GM15510 (cell line): ENCODE data around the gene VDAC1.

Experiments used
- POLR2A ChIP-seq: IDR thresholded peaks from 3 replicates; pipeline ENCODE4 v1.6.1; 2011; ENCODE audit warnings: borderline replicate concordance; ENCODE audit not compliant: insufficient read length; ENCODE audit errors: extremely low read depth

The VDAC1 gene

DNA sequence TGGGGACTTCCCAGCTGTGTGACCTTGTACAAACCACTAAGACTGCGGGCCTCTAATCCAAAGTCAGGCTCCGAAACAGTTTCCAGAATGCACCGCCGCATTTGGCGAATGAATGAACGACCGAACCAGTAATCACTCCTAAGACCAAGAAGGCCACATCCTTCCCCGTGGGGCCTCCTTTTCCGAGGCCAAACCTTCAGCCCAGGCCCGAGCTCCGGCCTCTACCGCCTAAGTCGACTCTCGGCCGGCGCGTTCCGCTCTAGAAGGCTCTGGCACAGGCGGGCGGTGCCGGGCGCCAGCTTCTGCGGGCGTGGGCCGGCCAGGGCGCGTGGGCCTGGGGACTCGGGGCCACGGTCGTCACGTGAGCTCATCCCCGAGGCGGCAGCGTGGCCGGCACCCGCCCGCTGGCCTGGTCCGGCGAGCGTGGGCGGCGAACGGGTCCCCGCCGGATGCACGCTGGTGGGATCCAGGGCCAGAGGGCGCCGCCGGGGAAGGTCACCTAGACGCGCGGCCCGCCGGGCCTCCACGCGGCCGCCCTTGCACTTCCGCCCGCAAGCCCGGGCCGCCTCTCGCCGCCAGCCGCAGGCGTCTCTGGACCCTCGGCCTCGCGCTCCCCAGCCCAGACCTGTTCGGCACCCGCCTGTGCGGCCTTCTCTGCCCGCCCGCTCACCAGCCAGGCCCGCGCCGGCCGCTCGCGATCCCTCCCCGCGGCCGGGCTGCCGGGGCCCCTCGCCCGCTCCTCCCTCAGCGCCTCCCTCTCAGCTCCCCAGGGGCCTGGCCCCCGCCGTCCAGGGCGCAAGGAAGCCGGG lies 754 bp downstream of the VDAC1 start:
- no peak for TF ChIP-seq POLR2A

DNA sequence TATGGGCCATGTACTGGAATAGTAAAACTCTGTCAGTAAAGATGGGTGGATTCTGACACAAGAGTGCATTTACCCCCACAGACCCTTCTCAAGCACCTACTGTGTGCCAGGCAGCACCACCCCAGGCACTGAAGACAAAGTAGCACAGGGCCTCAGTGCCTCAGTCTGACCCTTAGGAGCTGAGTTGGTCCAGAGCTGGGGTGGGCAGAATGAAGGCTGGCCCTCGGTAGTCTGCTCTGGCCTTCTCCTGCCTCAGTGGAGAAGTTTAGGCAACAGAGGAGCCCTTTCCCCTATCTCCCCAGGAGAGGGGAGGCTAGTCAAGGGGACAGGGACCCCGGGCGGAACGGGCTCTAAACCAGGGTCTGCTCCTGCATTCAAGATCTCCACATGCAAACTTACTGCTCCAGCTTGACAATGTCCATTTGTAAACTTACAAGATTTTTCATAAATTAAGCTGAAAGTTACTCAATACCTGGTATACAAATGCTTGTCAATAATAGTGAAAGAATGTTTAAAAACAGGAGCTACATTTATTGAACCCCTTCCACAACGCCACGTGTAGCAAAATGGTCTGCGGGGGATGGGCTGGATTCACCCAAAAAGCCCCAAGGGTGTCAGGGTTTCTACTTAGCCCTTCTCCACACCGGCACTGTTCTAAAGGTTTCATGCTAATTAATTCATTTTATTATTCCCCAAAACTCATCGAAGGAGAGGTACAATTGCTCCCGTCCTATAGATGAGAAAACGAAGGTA lies 1.5 kb downstream of the VDAC1 start:
- no peak for TF ChIP-seq POLR2A

DNA sequence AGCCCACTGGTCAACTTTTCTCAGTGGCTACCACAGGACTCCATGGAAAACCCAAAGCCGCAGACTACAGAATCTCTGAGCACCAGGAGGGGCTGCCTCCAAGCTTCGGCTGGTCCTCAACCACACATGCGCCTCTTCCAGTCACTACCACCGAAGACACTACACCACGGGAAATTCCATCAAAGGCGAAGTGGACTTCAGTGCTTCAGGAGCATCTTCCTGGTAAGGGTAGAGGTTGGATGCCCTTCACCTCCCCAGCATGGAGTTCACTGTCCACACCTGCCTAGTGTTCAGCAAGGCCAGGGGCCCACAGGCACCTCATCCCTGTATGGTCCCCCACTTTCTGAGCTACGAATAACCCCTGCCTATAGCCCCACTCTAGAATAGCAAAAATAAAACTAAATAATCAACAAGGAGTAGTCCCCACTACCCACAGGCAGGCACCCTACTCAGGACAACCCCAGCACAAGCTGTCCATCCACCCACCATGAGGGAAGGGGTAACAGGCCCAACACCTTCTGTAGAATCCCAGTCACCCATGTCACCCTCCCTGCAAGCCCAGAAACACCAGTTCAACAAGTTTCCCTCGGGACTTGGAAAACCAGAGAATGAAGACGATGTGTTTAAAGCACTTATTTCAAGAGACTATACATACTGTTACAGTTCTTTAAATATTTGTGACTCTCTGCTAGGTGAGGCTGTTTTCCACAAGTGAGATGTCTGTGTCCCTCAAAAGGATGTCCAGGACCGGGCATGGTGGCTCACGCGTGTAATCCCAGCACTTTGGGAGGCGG lies 2.6 kb downstream of the VDAC1 start:
- TF ChIP-seq POLR2A: no peak

DNA sequence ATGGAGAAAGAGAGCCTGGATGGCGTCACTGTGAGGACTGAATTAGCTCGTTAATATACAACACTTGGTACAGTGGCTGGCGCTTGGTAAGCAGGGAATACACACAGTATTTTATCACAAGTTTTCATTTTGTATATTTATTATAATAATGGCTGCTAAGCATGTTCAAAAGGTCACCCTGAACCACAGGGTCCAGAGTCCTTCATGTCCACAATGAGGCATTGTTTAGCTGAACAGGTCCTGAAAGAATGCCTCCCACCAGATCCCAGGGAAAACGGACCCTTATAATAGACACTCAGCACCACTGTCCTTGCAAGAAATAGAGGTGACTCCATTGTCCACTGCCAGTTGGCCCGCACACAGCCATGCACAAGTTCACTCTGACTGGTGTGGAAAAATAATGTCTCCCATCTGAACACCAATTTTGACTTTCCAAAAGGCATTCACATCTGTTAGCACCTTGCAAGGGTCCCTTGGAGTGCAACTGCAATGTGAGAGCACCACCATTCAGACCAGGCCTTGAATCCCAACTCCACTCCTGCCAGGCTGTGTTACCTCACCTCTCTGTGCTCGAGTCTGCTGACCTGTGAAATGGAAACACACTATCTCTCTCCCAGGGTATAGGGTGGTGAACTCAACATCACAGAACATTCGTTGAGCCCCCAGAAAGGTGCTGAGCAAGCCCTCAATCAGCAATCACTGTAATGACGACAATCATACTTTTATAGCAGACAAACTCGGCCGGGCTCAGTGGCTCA lies 3.9 kb downstream of the VDAC1 start:
- no peak for TF ChIP-seq POLR2A

DNA sequence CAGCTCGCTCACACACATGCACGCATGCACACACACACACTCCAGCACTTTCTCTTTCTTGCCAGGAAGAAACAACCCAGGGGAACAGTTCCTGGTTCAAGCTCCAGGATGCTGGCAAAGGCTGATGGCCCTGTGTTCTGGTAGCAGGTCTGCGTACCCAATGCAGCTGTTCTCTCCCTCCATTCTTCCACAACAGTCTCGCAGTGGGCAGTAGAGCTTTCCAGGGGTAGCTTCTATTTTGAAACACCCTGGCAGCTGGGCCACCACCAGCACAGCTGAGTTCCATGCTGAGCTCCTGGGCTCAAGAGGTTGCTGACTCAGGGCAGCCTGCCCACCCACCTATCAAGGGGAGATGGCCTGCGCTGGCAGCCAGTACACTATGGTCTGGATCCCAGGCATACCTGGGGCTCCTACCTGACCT lies 4.7 kb downstream of the VDAC1 start:
- TF ChIP-seq POLR2A: no peak

- no peak for TF ChIP-seq POLR2A
Measured at GRCh38 chr5:133998807-133999206, 6.0 kb downstream of the VDAC1 start.

- no peak for TF ChIP-seq POLR2A
Measured at GRCh38 chr5:133998042-133998441, 6.7 kb downstream of the VDAC1 start.

- TF ChIP-seq POLR2A: no peak
Measured at GRCh38 chr5:133996683-133997252, 8.0 kb downstream of the VDAC1 start.

- TF ChIP-seq POLR2A: no peak
Measured at GRCh38 chr5:133995883-133996563, 8.8 kb downstream of the VDAC1 start.

DNA sequence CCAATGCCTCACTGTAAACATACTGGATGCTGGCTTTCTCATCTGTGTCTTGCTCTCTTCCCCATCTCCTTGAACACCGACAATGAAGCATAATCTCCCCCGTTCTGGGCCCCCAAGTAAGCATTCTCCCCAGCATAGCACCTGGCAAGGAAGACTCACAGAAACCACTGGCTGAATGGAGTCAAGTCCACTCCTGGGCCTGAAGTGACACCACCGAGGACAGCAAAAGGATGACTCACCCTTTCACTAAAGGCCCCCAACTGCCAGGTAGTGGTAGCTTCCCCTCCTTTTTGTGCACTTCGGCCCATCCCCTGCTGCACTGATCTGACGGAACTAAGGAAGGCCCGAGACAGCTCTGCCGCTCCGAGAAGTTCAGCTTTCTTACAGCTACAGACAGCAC lies 9.4 kb downstream of the VDAC1 start:
- no peak for TF ChIP-seq POLR2A

DNA sequence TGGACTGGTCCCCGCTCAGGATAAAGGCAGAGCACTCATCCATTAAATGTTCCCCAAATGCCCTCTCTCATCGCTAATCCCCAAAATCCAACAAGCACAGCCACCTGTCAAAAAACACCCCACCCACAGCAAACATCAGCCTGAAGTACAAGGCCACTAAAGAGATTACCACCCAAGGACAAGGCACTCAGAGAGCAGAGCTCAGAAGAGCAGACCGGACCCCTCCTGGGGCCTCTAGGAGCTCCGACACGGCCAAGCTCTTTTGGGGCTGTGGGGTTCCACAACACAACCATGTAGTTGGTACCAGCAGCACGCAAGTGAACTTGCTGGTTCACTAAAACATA lies 9.8 kb downstream of the VDAC1 start:
- no peak for TF ChIP-seq POLR2A

DNA sequence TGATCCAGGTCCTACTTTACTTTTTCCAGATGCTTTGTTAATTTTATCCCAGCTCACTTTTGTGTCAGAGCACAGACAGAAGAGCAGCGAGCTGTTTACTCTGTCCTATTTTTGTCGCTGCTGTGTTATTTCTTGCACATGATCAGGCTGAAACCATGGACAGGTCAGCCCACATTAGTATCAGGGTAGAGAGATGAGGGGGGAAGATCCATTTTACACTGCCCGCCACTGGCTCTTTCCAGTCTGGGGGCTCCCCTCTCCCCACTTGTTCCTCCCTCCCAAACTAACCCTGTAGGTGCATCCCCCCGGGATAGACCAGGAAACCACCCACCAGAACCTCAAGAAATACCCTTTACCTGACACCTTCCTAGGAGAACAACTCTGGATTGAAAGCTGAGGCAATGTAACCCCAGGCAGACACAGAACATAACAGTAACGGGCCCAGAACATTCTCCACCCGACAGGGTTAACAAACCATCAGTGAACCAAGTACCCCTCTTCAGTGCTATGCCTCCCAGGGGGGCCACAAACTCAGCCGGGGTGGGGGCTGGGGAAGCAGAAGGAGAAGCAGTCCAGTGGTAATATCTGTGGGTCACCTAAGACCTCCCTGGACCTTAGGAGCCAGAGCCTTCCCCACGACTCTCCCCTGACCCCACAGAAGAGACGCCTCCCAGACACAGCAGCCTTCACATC lies 10.3 kb downstream of the VDAC1 start:
- TF ChIP-seq POLR2A: no peak
